IMR-90 (cell line): ENCODE results near the gene ATP9B. TPM values are rescaled to one million over a fixed set of nuclear protein-coding genes. Genes with fewer than 3 reads are reported as not detected.
A peak's percentile ranks its signal among the peaks of the same experiment; 100 is the strongest.

ENCODE experiments used
- ATAC-seq: fragments of 200-7000 bp; cut with Tn5 transposase; 2 replicates; pipeline ENCODE4 v1.9.1; 2020; ENCODE audit warnings: low read depth, mild to moderate bottlenecking, moderate library complexity
- BruUV-seq: library from RNA; stranded (reverse); fragments of 400-500 nt; replicated peaks from 2 replicates; lab custom pipeline; 2021; lab: Mats Ljungman, UMichigan
- CTCF ChIA-PET: fragments of 300-600 bp; formaldehyde crosslinking; extraction: SDS; loops from one replicate; lab custom pipeline; 2021; ENCODE audit warnings: antibody characterized with exemption; lab: Yijun Ruan, JAX
- POLR2A ChIA-PET: fragments of 300-600 bp; sonication (Branson Sonifier 250); formaldehyde crosslinking; loops from one replicate; lab custom pipeline; 2022; ENCODE audit warnings: antibody characterized with exemption; ENCODE audit not compliant: unreplicated experiment; lab: Charles Lee
- DNase-seq: peaks from one replicate; pipeline ENCODE4 v3.0.0; 2013
- H2AFZ ChIP-seq: replicated peaks from 2 replicates; pipeline ENCODE3; 2013; ENCODE audit warnings: low read length, mild to moderate bottlenecking; ENCODE audit not compliant: poor library complexity
- H2AK5ac ChIP-seq: 2 replicates; pipeline ENCODE4 v1.6.1; 2013; ENCODE audit warnings: low read depth, low read length, inconsistent platforms
- H2AK9ac ChIP-seq: replicated peaks from 2 replicates; pipeline ENCODE3; 2013; ENCODE audit warnings: mild to moderate bottlenecking, low read depth, low read length, moderate library complexity; ENCODE audit not compliant: poor library complexity
- H2BK120ac ChIP-seq: 2 replicates; pipeline ENCODE4 v1.6.1; 2013; ENCODE audit warnings: low read depth, low read length, inconsistent platforms
- H2BK15ac ChIP-seq: 3 replicates; pipeline ENCODE4 v1.6.1; 2013; ENCODE audit warnings: low read depth, low read length, inconsistent platforms
- H2BK20ac ChIP-seq: 2 replicates; pipeline ENCODE4 v1.6.1; 2013; ENCODE audit warnings: low read depth, mild to moderate bottlenecking, inconsistent platforms, low read length, moderate library complexity
- H2BK5ac ChIP-seq: 2 replicates; pipeline ENCODE4 v1.6.1; 2013; ENCODE audit warnings: mild to moderate bottlenecking, low read depth, low read length, inconsistent platforms; ENCODE audit not compliant: poor library complexity, severe bottlenecking
- H3K14ac ChIP-seq: replicated peaks from 2 replicates; pipeline ENCODE4 v1.6.1; 2013; ENCODE audit warnings: low read depth, low read length, inconsistent platforms
- H3K18ac ChIP-seq: 2 replicates; pipeline ENCODE4 v1.6.1; 2013; ENCODE audit warnings: low read depth, low read length, control low read depth
- H3K23ac ChIP-seq: 2 replicates; pipeline ENCODE4 v1.6.1; 2013; ENCODE audit warnings: low read depth, low read length, inconsistent platforms
- H3K27ac ChIP-seq: 2 replicates; pipeline ENCODE4 v1.5.1; 2013; ENCODE audit warnings: mild to moderate bottlenecking, control low read depth, low read length; ENCODE audit not compliant: insufficient read depth
- H3K27me3 ChIP-seq: 2 replicates; pipeline ENCODE4 v1.6.1; 2013; ENCODE audit warnings: low read length; ENCODE audit not compliant: control insufficient read depth, insufficient read depth
- H3K36me3 ChIP-seq: 2 replicates; pipeline ENCODE4 v1.6.1; 2013; ENCODE audit warnings: low read length, mixed read lengths; ENCODE audit not compliant: control insufficient read depth, insufficient read depth
- H3K4ac ChIP-seq: 2 replicates; pipeline ENCODE4 v1.6.1; 2013; ENCODE audit warnings: low read depth, low read length, inconsistent platforms
- H3K4me1 ChIP-seq: 2 replicates; pipeline ENCODE4 v1.6.1; 2013; ENCODE audit warnings: low read length, mixed read lengths; ENCODE audit not compliant: control insufficient read depth, insufficient read depth
- H3K4me2 ChIP-seq: 2 replicates; pipeline ENCODE4 v1.6.1; 2013; ENCODE audit warnings: low read depth, mild to moderate bottlenecking, control low read depth, low read length, moderate library complexity
- H3K4me3 ChIP-seq: 2 replicates; pipeline ENCODE4 v1.5.1; 2013; ENCODE audit warnings: low read depth, mild to moderate bottlenecking, control low read depth, low read length, moderate library complexity; ENCODE audit not compliant: insufficient read depth
- H3K56ac ChIP-seq: 2 replicates; pipeline ENCODE4 v1.6.1; 2013; ENCODE audit warnings: low read length, inconsistent platforms; ENCODE audit not compliant: insufficient read depth; ENCODE audit errors: extremely low read depth
- H3K79me1 ChIP-seq, 2 experiments: 2 replicates each; pipeline ENCODE4 v1.6.1; 2013; ENCODE audit warnings: low read length in 2 of 2, inconsistent platforms in 1 of 2, low read depth in 1 of 2
- H3K9ac ChIP-seq: 2 replicates; pipeline ENCODE4 v1.6.1; 2013; ENCODE audit warnings: low read depth, low read length, control low read depth
- H3K9me1 ChIP-seq: 2 replicates; pipeline ENCODE4 v1.6.1; 2013; ENCODE audit warnings: low read length, inconsistent platforms; ENCODE audit not compliant: insufficient read depth
- H3K9me3 ChIP-seq: 2 replicates; pipeline ENCODE4 v1.6.1; 2013; ENCODE audit warnings: low read length; ENCODE audit not compliant: control insufficient read depth, insufficient read depth
- H4K20me1 ChIP-seq: 2 replicates; pipeline ENCODE4 v1.6.1; 2013; ENCODE audit warnings: low read length, inconsistent platforms; ENCODE audit not compliant: insufficient read depth
- H4K5ac ChIP-seq: 2 replicates; pipeline ENCODE4 v1.6.1; 2013; ENCODE audit warnings: mild to moderate bottlenecking, low read depth, low read length, control low read depth
- H4K8ac ChIP-seq, 2 experiments: 2 replicates each; pipeline ENCODE4 v1.6.1; 2013; ENCODE audit warnings: low read depth in 2 of 2, low read length in 2 of 2, control low read depth in 1 of 2, inconsistent platforms in 1 of 2
- H4K91ac ChIP-seq: 2 replicates; pipeline ENCODE4 v1.6.1; 2013; ENCODE audit warnings: low read depth, low read length, inconsistent platforms; ENCODE audit not compliant: insufficient read depth
- BHLHE40 ChIP-seq: fragments of 150-350 bp; IDR thresholded peaks from 2 replicates; pipeline ENCODE4 v1.6.1; 2016; ENCODE audit warnings: mild to moderate bottlenecking, low read depth, low read length
- CHD1 ChIP-seq: IDR thresholded peaks from 2 replicates; pipeline ENCODE4 v1.6.1; 2012; ENCODE audit warnings: low read depth, low read length, improper control_type of control experiment
- MAFK ChIP-seq: IDR thresholded peaks from 2 replicates; pipeline ENCODE4 v1.6.1; 2012; ENCODE audit warnings: low read depth, low read length, improper control_type of control experiment
- MAZ ChIP-seq: IDR thresholded peaks from 2 replicates; pipeline ENCODE4 v1.6.1; 2012; ENCODE audit warnings: low read depth, mild to moderate bottlenecking, low read length, improper control_type of control experiment, moderate library complexity, borderline replicate concordance
- MXI1 ChIP-seq: IDR thresholded peaks from 2 replicates; pipeline ENCODE4 v1.6.1; 2012; ENCODE audit warnings: low read depth, mild to moderate bottlenecking, low read length, moderate library complexity, borderline replicate concordance
- NFE2L2 ChIP-seq: fragments of 150-350 bp; IDR thresholded peaks from 2 replicates; pipeline ENCODE4 v1.6.1; 2016; ENCODE audit warnings: low read depth, mild to moderate bottlenecking, low read length
- POLR2A ChIP-seq: IDR thresholded peaks from 2 replicates; pipeline ENCODE4 v1.6.1; 2012; ENCODE audit warnings: mild to moderate bottlenecking, low read depth, low read length
- SMC3 ChIP-seq: fragments of 150-350 bp; IDR thresholded peaks from 2 replicates; pipeline ENCODE4 v1.6.1; 2016; ENCODE audit warnings: low read depth, mild to moderate bottlenecking, antibody characterized with exemption, low read length, moderate library complexity
- WGBS, 2 experiments: methylation state at CpG; one replicate each; pipeline versions ENCODE4 v1.1.5 to v1.1.7; 2013; ENCODE audit warnings: missing lambda C conversion rate in 2 of 2; ENCODE audit not compliant: insufficient read length in 1 of 2; ENCODE audit errors: extremely low coverage in 2 of 2; 5-methylcytosine and 5-hydroxymethylcytosine counted together
- dilution Hi-C: fragments of 300-500 bp; cut with HindIII; formaldehyde crosslinking; loops from one replicate; pipeline ENCODE4 v1.14.3; 2018; ENCODE audit warnings: low sequenced_read_pairs; ENCODE audit not compliant: unreplicated experiment
- in situ Hi-C: fragments of 300-500 bp; cut with MboI; formaldehyde crosslinking; loops from 3 replicates; pipeline ENCODE4 v1.14.3; 2019; ENCODE audit warnings: low sequenced_read_pairs, inconsistent platforms, mixed read lengths
- intact Hi-C: fragments of 100-400 bp; cut with micrococcal nuclease; formaldehyde crosslinking; loops from 2 replicates; pipeline ENCODE4 v1.10.0; 2022
- polyA plus RNA-seq, 3 experiments: library from polyadenylated mRNA; depleted of rRNA; stranded (reverse); fragments of >200 nt; gene quantifications; 2 replicates each; pipeline ENCODE4 v1.2.3, GENCODE V29; 2012; ENCODE audit warnings: low replicate concordance in 1 of 3
- total RNA-seq: library from RNA; depleted of rRNA; stranded (reverse); fragments of >200 nt; gene quantifications from 2 replicates; pipeline ENCODE4 v1.2.3, GENCODE V29; 2012

Gene ATP9B
- total and polyA plus RNA-seq, 2 of the 4 experiments (the other 2 are of a cell fraction) = 11.0 to 11.5 TPM

DNA sequence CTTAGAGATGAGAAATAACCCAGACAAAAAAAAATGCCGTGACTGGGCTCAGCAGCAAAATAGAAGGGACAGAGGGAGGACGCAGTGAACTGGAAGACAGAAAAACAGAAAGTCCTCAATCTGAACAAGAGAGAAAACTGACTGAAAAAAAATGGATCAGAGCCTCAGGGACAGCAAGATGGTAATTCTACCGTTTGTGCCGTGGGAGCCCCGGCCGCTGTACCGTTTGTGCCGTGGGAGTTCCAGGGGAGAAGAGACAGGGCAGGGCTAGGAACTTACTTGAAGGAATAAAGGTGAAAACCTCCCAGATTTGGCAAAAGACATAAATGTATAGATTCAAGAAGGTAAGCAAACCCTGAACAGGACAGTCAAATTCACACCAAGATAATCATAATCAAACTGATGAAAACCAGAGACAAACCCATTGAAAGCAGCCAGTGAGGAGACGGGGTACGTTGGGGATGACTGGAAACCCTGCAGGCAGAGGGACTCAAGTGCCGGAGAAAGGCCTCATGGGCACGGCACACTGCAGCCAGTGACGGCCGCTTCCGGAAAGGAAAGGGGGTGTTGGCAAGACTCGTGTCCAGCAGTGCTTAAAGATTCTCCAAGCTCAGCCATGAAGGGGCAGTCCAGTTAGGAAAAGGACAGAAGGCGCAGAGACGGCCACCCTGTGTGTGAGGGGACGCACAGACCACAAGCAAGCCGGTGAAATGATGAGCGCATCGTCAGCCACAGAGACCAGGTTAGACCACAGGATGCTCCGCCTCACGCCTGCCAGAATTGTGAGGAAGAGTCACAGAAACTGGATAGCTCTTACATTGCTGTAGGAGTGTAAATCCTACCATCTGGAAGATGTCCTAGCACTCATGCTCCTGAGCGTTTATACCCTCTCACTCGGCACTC, 286.5 kb downstream of the ATP9B start (continued):
- no peak for TF ChIP-seq CHD1

DNA sequence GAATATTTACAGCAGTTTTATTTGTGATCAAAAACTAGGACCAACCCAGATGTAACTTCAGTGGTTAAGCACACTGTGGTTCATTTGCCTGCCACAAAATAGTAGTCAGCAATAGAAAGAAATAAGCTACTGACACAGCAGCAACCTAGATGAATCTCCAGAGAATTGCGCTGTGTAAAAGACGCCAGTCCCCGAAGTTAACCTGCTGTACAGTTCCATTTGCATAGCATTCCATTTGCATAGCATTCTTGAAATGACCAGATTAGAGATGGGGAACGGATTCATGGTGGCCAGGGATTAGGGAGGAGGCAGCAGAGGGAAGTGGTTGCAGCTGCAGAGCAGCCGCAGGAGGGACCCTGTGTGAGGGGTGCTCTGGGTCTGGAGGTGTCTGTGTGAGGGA, 287.2 kb downstream of the ATP9B start:
- Histone ChIP-seq H2AFZ (no peak overlapping the region), H3K27me3 (no peaks in the 10 kb centered on the region), H3K14ac (no peak overlapping the region), H3K56ac (no peak overlapping the region), H4K5ac (no peak overlapping the region), H3K4ac (no peak overlapping the region), H3K23ac (no peak overlapping the region), H3K9me3 (no peaks in the 10 kb centered on the region), H3K4me1 (peaks cover 4% of the 10 kb centered on the region), H3K4me2 (no peak overlapping the region), H4K8ac (no peak overlapping the region), H3K9ac (no peak overlapping the region), H4K20me1 (no peaks in the 10 kb centered on the region), H3K27ac (no peak overlapping the region), H2AK9ac (peak overlapping the region; percentile 78), H3K9me1 (0 out of 2 replicates have a peak, but pooled peaks cover 5% of the 10 kb centered on the region), H4K91ac (no peak overlapping the region), H2BK5ac (no peak overlapping the region), H3K36me3 (peaks cover 7% of the 10 kb centered on the region), H2AK5ac (no peak overlapping the region), H2BK20ac (no peak overlapping the region), H3K79me1 (no peaks in the 10 kb centered on the region), H3K18ac (no peak overlapping the region), H2BK120ac (no peak overlapping the region), H3K4me3 (no peak overlapping the region), H2BK15ac (no peak overlapping the region)
- CTCF ChIA-PET = no interaction called here
- no TSS peak for BruUV-seq
- DNase-seq = no peak
- POLR2A ChIA-PET = no interaction called here
- WGBS, 2 experiments = no CpG with 5 or more reads among the region's 5 CpGs
- dilution Hi-C loops (no loop called here), in situ Hi-C loops (no loop called here), intact Hi-C loops (no loop called here)
- TF ChIP-seq MAZ (no peak), POLR2A (no peak), MXI1 (no peak), SMC3 (no peak), NFE2L2 (no peak), BHLHE40 (no peak), MAFK (no peak)
- ATAC-seq = no peak
